GM18526 (cell line): ENCODE measurements around the gene ZNF180.

ENCODE experiments used
- POLR2A ChIP-seq: IDR thresholded peaks from 3 replicates; pipeline ENCODE4 v1.6.1; 2011; ENCODE audit not compliant: insufficient read length; ENCODE audit errors: extremely low read depth

Gene ZNF180

DNA sequence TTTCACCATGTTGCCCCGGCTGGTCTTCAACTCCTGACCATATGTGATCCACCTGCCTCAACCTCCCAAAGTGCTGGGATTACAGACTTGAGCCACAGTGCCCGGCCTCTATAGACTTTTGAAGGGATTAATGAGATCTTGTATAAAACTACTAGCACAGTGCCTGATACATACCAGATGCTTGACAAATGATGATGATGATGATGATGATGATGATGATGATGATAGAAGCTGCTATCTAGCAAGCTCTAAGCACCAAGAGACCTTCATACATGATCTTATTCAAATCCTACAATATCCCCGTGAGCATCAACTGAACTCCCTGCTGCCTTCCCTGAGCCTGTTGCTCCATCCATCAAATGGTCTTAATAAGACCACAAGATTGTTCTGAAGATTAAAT lies 14.7 kb upstream of the ZNF180 start:
- TF ChIP-seq POLR2A: no peak

DNA sequence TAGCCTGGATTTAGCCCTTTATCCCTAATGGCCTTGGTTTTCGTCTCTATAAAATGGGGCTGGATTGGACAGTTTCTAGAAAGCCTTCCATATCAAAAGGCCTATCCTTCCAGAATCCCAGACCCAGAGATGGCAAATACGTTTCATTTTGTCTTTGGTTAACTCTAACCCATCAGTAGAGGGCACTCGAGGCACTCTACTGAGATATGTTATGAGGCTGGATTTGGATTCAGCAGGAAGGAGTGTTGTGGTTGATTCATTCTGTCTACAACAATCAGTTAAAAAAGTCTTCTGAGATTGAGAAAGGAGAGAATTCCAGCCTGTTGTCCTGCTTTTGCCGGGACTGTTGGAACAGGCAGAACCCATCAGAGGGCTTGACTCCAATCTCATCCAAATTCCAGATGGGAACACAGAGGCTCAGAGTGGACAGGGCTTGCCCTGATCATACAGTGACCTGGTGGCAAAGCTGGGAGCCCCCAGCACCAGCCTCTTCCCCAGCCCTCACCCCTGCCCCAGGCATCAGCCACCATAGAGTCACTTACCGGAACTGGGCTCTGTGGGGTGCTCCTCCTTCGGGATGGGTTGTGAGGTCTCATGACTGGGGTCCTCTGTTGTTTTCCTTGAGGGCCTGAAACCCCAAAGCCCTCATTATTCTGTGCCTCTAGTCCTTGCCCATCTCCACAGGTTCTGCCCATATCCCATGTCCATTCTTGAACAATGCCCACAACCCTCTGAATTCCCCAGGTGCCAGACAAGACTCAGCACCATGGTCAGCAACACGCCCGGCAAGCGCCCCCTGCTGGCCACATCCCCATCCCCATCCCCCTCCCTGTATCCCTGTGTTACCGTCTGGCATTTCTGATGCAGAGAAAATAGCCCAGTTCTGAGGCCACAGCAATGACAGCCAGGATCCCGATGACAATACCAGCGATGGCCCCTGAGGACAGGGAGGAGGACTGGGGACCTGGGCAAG lies 12.3 kb upstream of the ZNF180 start:
- no peak for TF ChIP-seq POLR2A

DNA sequence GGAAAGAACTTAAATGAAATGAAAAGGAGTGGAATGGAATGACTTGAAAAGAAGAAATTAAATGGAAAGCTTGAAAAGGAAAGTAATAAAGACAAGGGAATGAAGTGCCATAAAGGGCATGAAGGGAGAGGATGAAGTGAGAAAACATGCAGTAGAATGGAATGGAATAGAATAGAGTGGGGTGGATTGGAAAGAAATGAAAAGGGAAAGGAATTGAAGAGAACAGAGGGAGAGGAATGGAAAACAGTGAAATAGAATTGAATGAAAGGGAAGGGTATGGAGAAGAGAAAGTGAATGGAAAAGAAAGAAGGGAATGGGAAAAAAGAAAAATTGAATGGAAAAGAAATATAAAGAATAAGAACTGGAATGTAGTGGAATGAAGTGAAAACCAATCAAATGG lies 9.2 kb upstream of the ZNF180 start:
- no peak for TF ChIP-seq POLR2A

DNA sequence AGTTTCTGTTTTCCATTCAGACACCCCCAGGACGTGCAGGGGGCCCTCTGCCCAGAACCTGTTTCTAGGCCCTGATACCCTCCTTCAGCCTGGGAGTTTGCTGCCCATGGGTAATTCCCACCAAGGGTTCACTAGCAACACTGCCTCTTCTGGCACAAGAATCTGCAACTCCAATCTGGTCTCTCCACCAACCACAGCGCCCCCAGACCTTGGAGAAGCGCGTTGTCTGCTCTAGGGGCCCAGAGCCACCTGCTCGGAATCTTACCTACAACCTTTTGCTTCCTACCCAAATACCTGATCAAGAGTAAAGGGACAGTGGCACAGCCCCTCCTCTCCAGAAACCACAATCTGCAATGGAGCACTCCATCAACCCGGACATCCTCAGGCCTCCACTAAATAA lies 763 bp downstream of the ZNF180 start:
- TF ChIP-seq POLR2A: no peak

DNA sequence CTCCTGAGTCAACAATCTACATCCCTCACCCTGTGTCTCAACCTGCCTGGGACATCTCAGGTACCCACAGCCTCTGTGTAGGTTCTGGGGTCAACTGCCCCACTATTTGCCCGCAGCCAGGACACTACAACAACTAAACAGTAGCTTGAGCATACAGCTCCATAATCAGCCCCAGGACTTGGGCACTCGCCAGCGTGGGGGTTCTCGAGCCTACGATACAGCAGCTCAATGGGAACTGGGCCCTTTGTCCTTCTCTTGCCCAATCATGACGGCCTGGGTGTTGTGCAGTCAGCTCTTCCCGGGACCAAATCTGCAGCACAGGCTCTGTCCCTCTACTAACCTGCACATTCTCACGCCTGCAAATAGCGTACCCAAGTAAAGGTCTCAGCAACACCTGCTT lies 1.3 kb downstream of the ZNF180 start:
- no peak for TF ChIP-seq POLR2A

DNA sequence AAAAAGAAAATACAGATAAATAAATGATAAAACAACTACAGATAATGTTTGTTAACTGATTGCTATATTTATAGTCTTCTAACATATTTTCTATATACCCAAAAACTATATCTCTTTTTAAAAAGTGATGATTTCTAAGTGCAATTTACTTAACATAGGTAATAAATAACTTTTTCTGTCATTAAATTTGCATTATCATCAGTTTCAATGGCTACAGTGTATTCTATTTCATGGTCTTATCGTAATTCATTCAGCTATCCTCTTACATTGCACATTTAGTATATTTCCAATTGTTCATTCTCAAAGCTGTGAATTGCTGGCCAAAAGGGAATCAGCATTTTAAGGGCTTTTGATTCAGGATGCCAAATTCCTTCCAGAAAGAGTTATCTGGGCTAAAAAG lies 3.6 kb downstream of the ZNF180 start:
- TF ChIP-seq POLR2A: no peak

DNA sequence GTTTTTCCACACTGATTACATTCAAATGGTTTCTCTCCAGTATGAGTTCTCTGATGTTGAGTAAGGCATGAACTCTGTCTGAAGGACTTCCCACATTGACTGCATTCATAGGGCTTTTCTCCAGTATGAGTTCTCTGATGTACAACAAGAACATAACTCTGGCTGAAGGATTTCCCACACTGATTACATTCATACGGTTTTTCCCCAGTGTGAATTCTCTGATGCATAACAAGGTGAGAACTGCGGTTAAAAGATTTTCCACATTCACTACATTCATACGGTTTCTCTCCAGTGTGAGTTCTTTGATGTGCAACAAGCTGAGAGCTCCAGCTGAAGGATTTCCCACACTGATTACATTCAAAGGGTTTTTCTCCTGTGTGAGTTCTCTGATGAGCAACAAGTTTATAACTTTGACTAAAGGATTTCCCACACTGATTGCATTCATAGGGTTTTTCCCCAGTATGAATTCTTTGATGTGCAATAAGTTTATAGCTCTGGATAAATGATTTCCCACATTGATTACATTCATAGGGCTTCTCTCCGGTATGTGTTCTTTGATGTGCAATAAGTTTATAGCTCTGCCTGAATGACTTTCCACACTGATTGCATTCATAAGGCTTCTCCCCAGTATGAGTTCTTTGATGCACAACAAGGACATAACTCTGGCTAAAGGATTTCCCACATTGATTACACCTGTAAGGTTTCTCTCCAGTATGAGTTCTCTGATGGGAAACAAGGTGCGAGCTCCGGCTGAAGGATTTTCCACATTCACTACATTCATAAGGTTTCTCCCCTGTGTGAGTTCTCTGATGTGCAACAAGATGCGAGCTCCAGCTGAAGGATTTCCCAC lies 23.5 kb downstream of the ZNF180 start:
- TF ChIP-seq POLR2A: no peak

DNA sequence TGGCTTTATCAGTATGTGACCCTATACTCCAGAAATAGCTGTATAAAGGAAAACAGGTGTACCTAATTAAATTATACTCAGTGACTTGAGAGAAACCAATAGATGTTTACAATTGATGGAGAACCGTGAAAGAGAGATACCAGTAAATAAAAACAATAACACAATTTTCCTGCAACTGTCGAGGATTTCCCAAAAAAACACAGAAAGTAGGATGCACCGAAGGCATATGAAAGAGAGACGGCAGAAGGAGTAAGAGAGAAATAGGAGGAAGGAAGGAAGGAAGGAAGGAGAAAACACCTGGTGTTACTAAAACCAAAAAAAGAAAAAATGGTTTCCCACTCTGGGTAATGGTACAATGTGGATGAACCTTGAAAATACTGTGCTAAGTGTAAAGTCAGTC lies 45.2 kb downstream of the ZNF180 start:
- TF ChIP-seq POLR2A: no peak

DNA sequence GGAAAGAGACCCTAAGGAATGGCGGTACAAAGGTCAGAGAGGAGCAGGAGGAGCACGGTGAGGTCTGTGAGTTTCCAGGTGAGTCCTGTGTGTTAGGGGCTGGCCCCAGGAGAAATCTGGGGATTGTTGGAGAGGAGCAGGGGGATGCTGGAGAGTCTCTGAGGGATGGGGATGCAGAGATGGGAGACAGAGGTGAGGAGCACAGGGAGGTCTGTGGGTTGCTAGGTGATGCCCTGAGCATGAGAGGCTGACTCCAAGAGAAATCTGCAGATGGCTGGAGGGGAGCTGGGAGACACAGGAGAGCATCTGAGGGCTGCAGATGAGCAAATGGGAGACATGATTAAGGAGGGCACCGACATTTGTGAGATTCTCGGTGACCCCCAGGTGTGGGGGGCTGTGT lies 48.0 kb downstream of the ZNF180 start:
- no peak for TF ChIP-seq POLR2A

DNA sequence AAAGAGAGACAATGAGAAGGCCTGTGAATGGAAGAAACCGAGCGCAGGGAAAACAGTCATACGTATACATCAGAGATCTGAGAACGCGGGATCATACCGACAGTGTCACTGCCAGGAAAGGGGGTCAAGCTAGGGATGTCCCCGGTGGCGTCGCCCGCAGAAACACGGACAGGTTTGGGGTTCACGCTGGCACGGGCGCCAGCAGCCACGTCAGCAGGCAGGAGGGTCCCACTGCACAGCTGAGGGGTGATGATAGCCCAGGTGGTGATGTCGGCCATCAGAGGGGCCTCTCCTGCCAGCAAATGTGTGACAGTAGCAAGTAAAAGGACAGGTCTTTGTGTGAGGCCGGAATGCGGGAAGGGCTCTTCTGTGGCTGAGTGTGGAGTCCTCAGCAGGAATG lies 48.6 kb downstream of the ZNF180 start:
- TF ChIP-seq POLR2A: no peak

DNA sequence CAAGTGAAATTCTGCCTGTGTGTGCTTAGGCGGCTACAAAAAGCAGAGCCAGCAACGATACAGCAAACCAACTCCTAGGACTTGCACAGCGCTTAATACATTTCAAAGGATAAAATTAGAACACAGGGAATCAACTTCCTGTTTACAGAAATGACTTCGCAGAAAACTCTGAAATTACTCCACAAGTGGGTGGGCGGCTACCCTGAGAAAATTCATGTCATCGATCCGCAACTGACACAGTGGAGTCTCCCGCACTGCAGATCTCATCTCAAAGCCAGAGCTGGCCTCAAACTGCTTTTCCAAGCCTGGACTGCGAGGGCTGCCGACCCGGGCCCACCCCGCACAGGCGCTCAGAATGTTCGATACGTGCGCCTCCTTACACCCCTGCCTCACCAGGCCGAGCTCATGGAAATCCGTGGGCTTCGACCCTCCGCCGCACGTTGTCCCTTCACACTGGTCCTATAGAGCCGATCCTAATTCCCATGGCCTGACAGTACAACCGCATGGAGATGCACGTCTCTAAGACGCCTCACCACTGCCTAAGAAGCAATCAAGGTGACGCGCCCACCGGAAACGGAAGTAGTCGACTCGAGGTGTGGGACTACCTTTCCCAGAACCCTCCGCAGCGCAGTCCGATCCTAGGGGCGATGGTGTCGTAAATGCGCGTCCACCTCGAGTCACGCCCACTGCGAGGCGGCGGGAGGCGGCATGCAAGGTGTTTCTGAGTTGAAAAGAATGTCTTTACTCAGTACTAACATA lies 52.2 kb downstream of the ZNF180 start, which contains the start of gene ZNF229:
Gene ZNF229, minus strand, starts transcription at position 557 of the 759 bp plus-strand sequence. CDS start 5,625 bp downstream, outside the sequence.
- no peak for TF ChIP-seq POLR2A

DNA sequence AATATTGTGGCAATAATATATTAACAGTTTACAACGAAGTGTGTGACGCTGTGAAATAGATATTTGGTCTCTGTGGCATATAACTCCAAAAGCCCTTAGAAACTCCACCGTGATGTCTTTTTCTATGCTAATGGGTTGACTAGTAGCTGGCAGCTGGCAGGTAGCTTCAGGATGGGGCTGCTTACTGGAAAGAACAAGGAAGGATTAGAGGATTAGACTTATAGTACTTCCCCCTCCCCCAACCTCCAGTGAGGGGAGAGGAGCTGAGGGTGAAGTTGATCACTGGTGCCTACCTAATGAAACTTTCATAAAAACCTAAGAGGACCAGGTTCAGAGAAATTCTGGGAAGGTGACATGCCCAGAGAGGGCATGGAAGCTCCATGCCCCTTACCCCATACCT lies 61.9 kb downstream of the ZNF180 start:
- TF ChIP-seq POLR2A: no peak

DNA sequence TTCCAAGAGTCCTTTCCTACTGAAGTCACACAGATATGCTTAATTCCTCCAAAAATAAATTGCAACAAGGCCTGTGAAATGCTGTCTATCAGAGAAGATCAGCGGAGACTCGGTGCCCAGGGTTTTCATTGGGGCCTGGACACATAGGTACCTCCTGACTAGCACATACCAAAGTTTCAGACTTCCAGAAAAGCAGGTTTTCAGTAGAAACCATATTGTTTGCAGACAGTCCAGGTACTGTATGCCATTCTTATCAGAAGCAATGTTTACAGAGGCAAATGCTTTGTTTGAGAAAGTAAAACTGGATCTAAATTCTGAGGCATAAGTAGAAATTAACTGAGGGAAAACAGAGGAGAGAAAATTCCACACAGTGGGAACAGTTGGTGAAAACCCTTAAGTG lies 64.9 kb downstream of the ZNF180 start:
- no peak for TF ChIP-seq POLR2A

DNA sequence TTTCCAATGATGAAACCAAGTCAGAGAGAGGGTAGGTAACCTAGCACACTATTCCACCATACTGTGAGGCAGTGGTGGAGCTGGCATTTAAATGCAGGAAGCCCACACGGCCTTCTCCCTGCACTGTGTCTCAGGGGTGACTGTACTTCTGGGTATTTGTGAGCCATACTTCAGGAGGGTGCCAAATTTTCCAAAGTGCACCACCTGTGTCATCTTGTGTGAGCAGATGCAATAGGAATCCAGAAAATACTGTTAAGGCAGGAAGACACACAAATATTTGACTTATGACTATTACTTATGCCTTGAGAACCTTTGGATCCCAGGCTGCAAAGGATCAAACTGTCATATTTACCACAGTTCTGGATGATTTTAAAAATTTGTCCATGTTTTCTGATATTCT lies 69.4 kb downstream of the ZNF180 start:
- no peak for TF ChIP-seq POLR2A
